ENCODE results near the gene RHBDL3. TPM values are rescaled to one million over a fixed set of nuclear protein-coding genes. Genes with fewer than 3 reads are reported as not detected.

RHBDL3 gene
- total and polyA plus RNA-seq, 7 experiments from 2014 or later: 0.07 to 0.39 TPM; not detected in 5

GRCh38 chr17:32356378-32356743, 90.7 kb downstream of the RHBDL3 start:
- Histone ChIP-seq H3K36me3 (ENCODE audit: control insufficient read depth in 2 of 3, insufficient read depth in 3 of 3, low read length in 3 of 3) (peaks cover 23 to 63% (median 40%) of the 10 kb centered on the region in 3 experiments), H3K27me3 (ENCODE audit: control insufficient read depth in 2 of 2, insufficient read depth in 2 of 2, low read length in 2 of 2) (no peaks in the 10 kb centered on the region), H3K27ac (ENCODE audit: low read depth, low read length) (peak overlapping the region; percentile 10), H3K4me3 (ENCODE audit: low read length) (no peak overlapping the region), H3K9me3 (ENCODE audit: control insufficient read depth in 2 of 3, low read length in 3 of 3) (no peaks in the 10 kb centered on the region), H3K4me1 (ENCODE audit: control insufficient read depth in 2 of 2, insufficient read depth in 2 of 2, low read length in 2 of 2) (peaks cover 41 to 42% of the 10 kb centered on the region in 2 donors)
- Mint-ChIP-seq H3K27me3 (no peaks in the 10 kb centered on the region), H3K4me1 (peaks cover 31 to 72% (median 64%) of the 10 kb centered on the region in 7 donors), H3K27ac (peak overlapping the region in 2 of 9 donors; percentile 72 to 81), H3K36me3 (peaks cover 14 to 41% (median 28%) of the 10 kb centered on the region in 5 donors), H3K9me3 (peaks cover 0 to 1% (median 0%) of the 10 kb centered on the region in 11 donors), H3K4me3 (peak overlapping the region in 7 of 10 donors; percentile 36 to 80 (median 65))
- intact Hi-C loops (cut with micrococcal nuclease): no loop called here
- ATAC-seq (no peak), DNase-seq (no peak)
- POLR2A ChIA-PET: no interaction called here
- CTCF ChIA-PET: no interaction called here

GRCh38 chr17:32356750-32357149, 91.1 kb downstream of the RHBDL3 start:
- no peaks in the 10 kb centered on the region for H3K27me3 Mint-ChIP-seq
- peaks cover 31 to 70% (median 61%) of the 10 kb centered on the region in 7 donors for H3K4me1 Mint-ChIP-seq
- Histone ChIP-seq H3K4me1 (ENCODE audit: control insufficient read depth in 2 of 2, insufficient read depth in 2 of 2, low read length in 2 of 2) (peaks cover 39 to 42% of the 10 kb centered on the region in 2 donors), H3K36me3 (ENCODE audit: control insufficient read depth in 2 of 3, insufficient read depth in 3 of 3, low read length in 3 of 3) (peaks cover 23 to 66% (median 42%) of the 10 kb centered on the region in 3 experiments), H3K4me3 (ENCODE audit: low read length) (no peak overlapping the region), H3K9me3 (ENCODE audit: control insufficient read depth in 2 of 3, low read length in 3 of 3) (no peaks in the 10 kb centered on the region), H3K27me3 (ENCODE audit: control insufficient read depth in 2 of 2, insufficient read depth in 2 of 2, low read length in 2 of 2) (no peaks in the 10 kb centered on the region), H3K27ac (ENCODE audit: low read depth, low read length) (no peak overlapping the region)
- peak overlapping the region in 1 of 9 donors; percentile 72 for H3K27ac Mint-ChIP-seq
- peaks cover 14 to 41% (median 29%) of the 10 kb centered on the region in 5 donors for H3K36me3 Mint-ChIP-seq
- ChIA-PET CTCF (no interaction called here), POLR2A (no interaction called here)
- no peak for DNase-seq
- H3K9me3 Mint-ChIP-seq: peaks cover 0 to 1% (median 0%) of the 10 kb centered on the region in 11 donors
- no peak for ATAC-seq
- intact Hi-C loops (cut with micrococcal nuclease): no loop called here
- H3K4me3 Mint-ChIP-seq: peak overlapping the region in 8 of 10 donors; percentile 34 to 80 (median 64)

DNA sequence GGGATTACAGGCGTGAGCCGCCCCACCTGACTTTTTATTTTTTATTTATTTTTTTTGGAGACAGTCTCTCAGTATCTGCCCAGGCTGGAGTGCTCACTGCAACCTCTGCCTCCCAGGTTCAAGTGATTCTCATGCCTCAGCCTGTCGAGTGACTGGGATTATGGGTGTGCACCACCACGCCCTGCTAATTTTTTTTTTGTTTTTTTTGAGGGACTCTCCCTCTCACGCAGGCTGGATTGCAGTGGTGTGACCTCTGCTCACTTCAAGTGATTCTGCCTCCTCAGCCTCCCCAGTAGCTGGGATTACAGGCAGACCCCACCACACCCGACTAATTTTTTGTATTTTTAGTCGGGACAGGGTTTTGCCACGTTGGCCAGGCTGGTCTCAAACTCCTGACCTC, 92.0 kb downstream of the RHBDL3 start:
- ChIA-PET CTCF (no interaction called here), POLR2A (no interaction called here)
- DNase-seq (no peak), ATAC-seq (no peak)
- H3K27ac Mint-ChIP-seq: peak overlapping the region in 1 of 9 donors; percentile 19
- Histone ChIP-seq H3K4me1 (ENCODE audit: control insufficient read depth in 2 of 2, insufficient read depth in 2 of 2, low read length in 2 of 2) (peaks cover 36 to 42% of the 10 kb centered on the region in 2 donors), H3K36me3 (ENCODE audit: control insufficient read depth in 2 of 3, insufficient read depth in 3 of 3, low read length in 3 of 3) (peaks cover 27 to 71% (median 42%) of the 10 kb centered on the region in 3 experiments), H3K4me3 (ENCODE audit: low read length) (no peak overlapping the region), H3K27me3 (ENCODE audit: control insufficient read depth in 2 of 2, insufficient read depth in 2 of 2, low read length in 2 of 2) (no peaks in the 10 kb centered on the region), H3K9me3 (ENCODE audit: control insufficient read depth in 2 of 3, low read length in 3 of 3) (no peaks in the 10 kb centered on the region), H3K27ac (ENCODE audit: low read depth, low read length) (no peak overlapping the region)
- peak overlapping the region in 1 of 10 donors; percentile 29 for H3K4me3 Mint-ChIP-seq
- peaks cover 31 to 71% (median 62%) of the 10 kb centered on the region in 7 donors for H3K4me1 Mint-ChIP-seq
- intact Hi-C loops (cut with micrococcal nuclease): no loop called here
- peaks cover 0 to 1% (median 0%) of the 10 kb centered on the region in 11 donors for H3K9me3 Mint-ChIP-seq
- peaks cover 14 to 44% (median 27%) of the 10 kb centered on the region in 5 donors for H3K36me3 Mint-ChIP-seq
- H3K27me3 Mint-ChIP-seq: no peaks in the 10 kb centered on the region

- H3K9me3 Mint-ChIP-seq: peaks cover 0 to 1% (median 0%) of the 10 kb centered on the region in 11 donors
- H3K27me3 Mint-ChIP-seq: no peaks in the 10 kb centered on the region
- ATAC-seq (no peak), DNase-seq (no peak)
- Histone ChIP-seq H3K36me3 (ENCODE audit: control insufficient read depth in 2 of 3, insufficient read depth in 3 of 3, low read length in 3 of 3) (peaks cover 27 to 81% (median 57%) of the 10 kb centered on the region in 3 experiments), H3K9me3 (ENCODE audit: control insufficient read depth in 2 of 3, low read length in 3 of 3) (no peaks in the 10 kb centered on the region), H3K4me3 (ENCODE audit: low read length) (no peak overlapping the region), H3K4me1 (ENCODE audit: control insufficient read depth in 2 of 2, insufficient read depth in 2 of 2, low read length in 2 of 2) (peaks cover 8 to 16% of the 10 kb centered on the region in 2 donors), H3K27me3 (ENCODE audit: control insufficient read depth in 2 of 2, insufficient read depth in 2 of 2, low read length in 2 of 2) (no peaks in the 10 kb centered on the region), H3K27ac (ENCODE audit: low read depth, low read length) (no peak overlapping the region)
- H3K27ac Mint-ChIP-seq: no peak overlapping the region
- intact Hi-C loops (cut with micrococcal nuclease): no loop called here
- H3K36me3 Mint-ChIP-seq: peaks cover 3 to 40% (median 29%) of the 10 kb centered on the region in 5 donors
- ChIA-PET POLR2A (interaction anchor here (0.7 kb wide), 1 partner anchor 20 kb away, joined by 3 read pairs; no protein-coding TSS in a partner anchor), CTCF (no interaction called here)
- H3K4me3 Mint-ChIP-seq: no peak overlapping the region
- H3K4me1 Mint-ChIP-seq: peaks cover 15 to 50% (median 46%) of the 10 kb centered on the region in 7 donors
Observed at GRCh38 chr17:32361270-32361669, 95.6 kb downstream of the RHBDL3 start.

- DNase-seq (no peak), ATAC-seq (no peak)
- no peak overlapping the region for H3K27ac ChIP-seq (ENCODE audit: low read depth, low read length)
- Mint-ChIP-seq H3K4me1 (peaks cover 4 to 41% (median 30%) of the 10 kb centered on the region in 7 donors), H3K9me3 (no peaks in the 10 kb centered on the region), H3K27ac (peak overlapping the region in 4 of 9 donors; percentile 1 to 46 (median 8)), H3K27me3 (no peaks in the 10 kb centered on the region), H3K36me3 (peaks cover 0 to 33% (median 23%) of the 10 kb centered on the region in 5 donors), H3K4me3 (no peak overlapping the region)
- no peak overlapping the region for H3K4me3 ChIP-seq (ENCODE audit: low read length)
- peaks cover 0 to 3% of the 10 kb centered on the region in 2 donors for H3K4me1 ChIP-seq (ENCODE audit: control insufficient read depth in 2 of 2, insufficient read depth in 2 of 2, low read length in 2 of 2)
- peaks cover 54 to 84% (median 68%) of the 10 kb centered on the region in 3 experiments for H3K36me3 ChIP-seq (ENCODE audit: control insufficient read depth in 2 of 3, insufficient read depth in 3 of 3, low read length in 3 of 3)
- ChIA-PET POLR2A (interaction anchor here (0.6 kb wide), 1 partner anchor 1874 kb away, joined by 3 read pairs; no protein-coding TSS in a partner anchor), CTCF (no interaction called here)
- H3K27me3 ChIP-seq (ENCODE audit: control insufficient read depth in 2 of 2, insufficient read depth in 2 of 2, low read length in 2 of 2): no peaks in the 10 kb centered on the region
- no peaks in the 10 kb centered on the region for H3K9me3 ChIP-seq (ENCODE audit: control insufficient read depth in 2 of 3, low read length in 3 of 3)
- intact Hi-C loops (cut with micrococcal nuclease): no loop called here
Observed at GRCh38 chr17:32370426-32370825, 104.8 kb downstream of the RHBDL3 start.

Small RNA genes within 50 kb of the gene (microRNA-seq; reads per million reads assigned to microRNA genes)
- gene MIR632 (ENCODE audit: borderline microRNAs expressed): not detected

Other genes with a start within 250 kb of the RHBDL3 start
- gene RHOT1, start 123.3 kb upstream of the RHBDL3 start, total RNA-seq: 10 to 100 TPM; 24.3 to 31.7 (median 29.3) TPM
- 10 to 100 TPM; 28.5 to 29.6 TPM for gene RHOT1, start 123.3 kb upstream of the RHBDL3 start, polyA plus RNA-seq
- 10 to 100 TPM; 14.2 to 22.0 (median 17.9) TPM for gene C17orf75, start 76.3 kb downstream of the RHBDL3 start, total RNA-seq
- gene C17orf75, start 76.3 kb downstream of the RHBDL3 start, polyA plus RNA-seq: 10 to 100 TPM in 1 of 2 donors, 1 to 10 TPM in 1; 9.6 to 12.6 TPM
- gene ZNF207, start 84.3 kb downstream of the RHBDL3 start, total RNA-seq: 100 to 1,000 TPM; 248 to 288 (median 281) TPM
- gene ZNF207, start 84.3 kb downstream of the RHBDL3 start, polyA plus RNA-seq: 100 to 1,000 TPM; 168 to 169 TPM
- 100 to 1,000 TPM in 1 of 5 experiments, 10 to 100 TPM in 4; 60.1 to 112 (median 67.5) TPM for gene PSMD11, start 178.7 kb downstream of the RHBDL3 start, total RNA-seq
- 100 to 1,000 TPM; 102 to 103 TPM for gene PSMD11, start 178.7 kb downstream of the RHBDL3 start, polyA plus RNA-seq
- 10 to 100 TPM in 3 of 5 experiments, 1 to 10 TPM in 2; 4.9 to 21.2 (median 12.2) TPM for gene CDK5R1, start 221.2 kb downstream of the RHBDL3 start, total RNA-seq
- 1 to 10 TPM; 5.6 to 7.5 TPM for gene CDK5R1, start 221.2 kb downstream of the RHBDL3 start, polyA plus RNA-seq